ENCODE measurements around the gene ARHGAP32. TPM values are rescaled to one million over a fixed set of nuclear protein-coding genes. Genes with fewer than 3 reads are reported as not detected.

ARHGAP32 gene
- total RNA-seq, 1 experiment from 2014 or later, result 27.8 TPM

DNA sequence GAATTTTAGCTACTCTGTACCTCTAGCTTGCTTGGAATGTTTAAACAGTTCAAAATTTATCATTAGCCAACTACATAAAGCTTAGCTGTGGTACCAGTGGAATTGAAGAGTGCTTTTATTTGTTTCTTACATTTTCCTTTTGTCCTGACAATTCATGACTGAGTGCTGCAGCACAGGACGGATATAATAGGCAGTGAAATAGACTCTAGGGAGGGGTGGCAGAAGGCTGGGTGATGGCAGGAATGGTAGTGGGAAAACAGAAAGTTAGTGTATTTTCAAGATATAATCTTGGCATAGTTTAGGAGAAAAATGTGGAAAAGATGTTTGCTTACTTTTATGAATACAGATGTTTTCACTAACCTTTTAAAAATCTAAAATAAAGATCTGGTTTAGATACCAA is 31.1 kb upstream of the ARHGAP32 start:
- Histone ChIP-seq H3K27me3 (ENCODE audit: insufficient read depth, low read length) (no peaks in the 10 kb centered on the region), H3K9me3 (ENCODE audit: control insufficient read depth in 1 of 2, insufficient read depth in 1 of 2, low read depth in 1 of 2, low read length in 2 of 2) (peaks cover 5 to 13% of the 10 kb centered on the region in 2 experiments; a peak in 2 of 4 replicates), H3K9me2 (ENCODE audit: insufficient read depth) (no peaks in the 10 kb centered on the region), H3K4me1 (ENCODE audit: control insufficient read depth in 1 of 2, insufficient read depth in 2 of 2, low read length in 2 of 2) (no peaks in the 10 kb centered on the region), H3K4me2 (ENCODE audit: low read length) (no peak overlapping the region), H3K79me2 (ENCODE audit: insufficient read depth, low read length) (peaks cover 55% of the 10 kb centered on the region), H3K27ac (ENCODE audit: low read depth, low read length) (no peak overlapping the region), H4K20me1 (ENCODE audit: insufficient read depth) (peaks cover 10% of the 10 kb centered on the region; the same call in 1 of the 2 replicates), H3K36me3 (ENCODE audit: control insufficient read depth in 1 of 2, insufficient read depth in 2 of 2, low read length in 2 of 2) (no peaks in the 10 kb centered on the region), H3K4me3 (replicated peaks in 1 of 2; ENCODE audit: low read depth in 1 of 2, low read length in 2 of 2) (no peak overlapping the region), H2AFZ (ENCODE audit: low read depth, low read length, poor library complexity, severe bottlenecking) (no peak overlapping the region), H3K9ac (ENCODE audit: low read length) (no peak overlapping the region)
- ATAC-seq, result no peak
- ChIA-PET RAD21 (ENCODE audit: low non-redundant PET in 1 of 2, low total read pairs in 2 of 2, uncharacterized antibody in 2 of 2, unreplicated experiment in 2 of 2) (no interaction called here), CTCF (no interaction called here), POLR2A (no interaction called here)
- TF ChIP-seq, protein P1, sequence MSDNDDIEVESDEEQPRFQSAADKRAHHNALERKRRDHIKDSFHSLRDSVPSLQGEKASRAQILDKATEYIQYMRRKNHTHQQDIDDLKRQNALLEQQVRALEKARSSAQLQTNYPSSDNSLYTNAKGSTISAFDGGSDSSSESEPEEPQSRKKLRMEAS (IDR thresholded peaks at IDR 0.05), result no peak
- no peak for TF ChIP-seq CEBPB (IDR thresholded peaks at IDR 0.05; ENCODE audit: low read depth)
- TF ChIP-seq POLR2AphosphoS5 (IDR thresholded peaks at IDR 0.05; ENCODE audit: low read depth, low read length), result no peak
- TF ChIP-seq, protein P2, sequence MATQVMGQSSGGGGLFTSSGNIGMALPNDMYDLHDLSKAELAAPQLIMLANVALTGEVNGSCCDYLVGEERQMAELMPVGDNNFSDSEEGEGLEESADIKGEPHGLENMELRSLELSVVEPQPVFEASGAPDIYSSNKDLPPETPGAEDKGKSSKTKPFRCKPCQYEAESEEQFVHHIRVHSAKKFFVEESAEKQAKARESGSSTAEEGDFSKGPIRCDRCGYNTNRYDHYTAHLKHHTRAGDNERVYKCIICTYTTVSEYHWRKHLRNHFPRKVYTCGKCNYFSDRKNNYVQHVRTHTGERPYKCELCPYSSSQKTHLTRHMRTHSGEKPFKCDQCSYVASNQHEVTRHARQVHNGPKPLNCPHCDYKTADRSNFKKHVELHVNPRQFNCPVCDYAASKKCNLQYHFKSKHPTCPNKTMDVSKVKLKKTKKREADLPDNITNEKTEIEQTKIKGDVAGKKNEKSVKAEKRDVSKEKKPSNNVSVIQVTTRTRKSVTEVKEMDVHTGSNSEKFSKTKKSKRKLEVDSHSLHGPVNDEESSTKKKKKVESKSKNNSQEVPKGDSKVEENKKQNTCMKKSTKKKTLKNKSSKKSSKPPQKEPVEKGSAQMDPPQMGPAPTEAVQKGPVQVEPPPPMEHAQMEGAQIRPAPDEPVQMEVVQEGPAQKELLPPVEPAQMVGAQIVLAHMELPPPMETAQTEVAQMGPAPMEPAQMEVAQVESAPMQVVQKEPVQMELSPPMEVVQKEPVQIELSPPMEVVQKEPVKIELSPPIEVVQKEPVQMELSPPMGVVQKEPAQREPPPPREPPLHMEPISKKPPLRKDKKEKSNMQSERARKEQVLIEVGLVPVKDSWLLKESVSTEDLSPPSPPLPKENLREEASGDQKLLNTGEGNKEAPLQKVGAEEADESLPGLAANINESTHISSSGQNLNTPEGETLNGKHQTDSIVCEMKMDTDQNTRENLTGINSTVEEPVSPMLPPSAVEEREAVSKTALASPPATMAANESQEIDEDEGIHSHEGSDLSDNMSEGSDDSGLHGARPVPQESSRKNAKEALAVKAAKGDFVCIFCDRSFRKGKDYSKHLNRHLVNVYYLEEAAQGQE (IDR thresholded peaks at IDR 0.05; ENCODE audit: low read depth), result no peak
- TF ChIP-seq, protein P3, sequence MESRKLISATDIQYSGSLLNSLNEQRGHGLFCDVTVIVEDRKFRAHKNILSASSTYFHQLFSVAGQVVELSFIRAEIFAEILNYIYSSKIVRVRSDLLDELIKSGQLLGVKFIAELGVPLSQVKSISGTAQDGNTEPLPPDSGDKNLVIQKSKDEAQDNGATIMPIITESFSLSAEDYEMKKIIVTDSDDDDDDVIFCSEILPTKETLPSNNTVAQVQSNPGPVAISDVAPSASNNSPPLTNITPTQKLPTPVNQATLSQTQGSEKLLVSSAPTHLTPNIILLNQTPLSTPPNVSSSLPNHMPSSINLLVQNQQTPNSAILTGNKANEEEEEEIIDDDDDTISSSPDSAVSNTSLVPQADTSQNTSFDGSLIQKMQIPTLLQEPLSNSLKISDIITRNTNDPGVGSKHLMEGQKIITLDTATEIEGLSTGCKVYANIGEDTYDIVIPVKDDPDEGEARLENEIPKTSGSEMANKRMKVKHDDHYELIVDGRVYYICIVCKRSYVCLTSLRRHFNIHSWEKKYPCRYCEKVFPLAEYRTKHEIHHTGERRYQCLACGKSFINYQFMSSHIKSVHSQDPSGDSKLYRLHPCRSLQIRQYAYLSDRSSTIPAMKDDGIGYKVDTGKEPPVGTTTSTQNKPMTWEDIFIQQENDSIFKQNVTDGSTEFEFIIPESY (IDR thresholded peaks at IDR 0.05; ENCODE audit: extremely low read depth, insufficient replicate concordance, low read length), result no peak
- no peak for DNase-seq (ENCODE audit: low read depth, low spot score)
- BruUV-seq (replicated peaks), result no TSS peak
- intact Hi-C loops (cut with micrococcal nuclease), result no loop called here
